Fibroblast of the aortic adventitia (primary cell): ENCODE measurements around the gene ZNF593OS. TPM values are rescaled to one million over a fixed set of nuclear protein-coding genes. Genes with fewer than 3 reads are reported as not detected.

Experiments used
- DNase-seq: peaks from one replicate; pipeline ENCODE4 v3.0.0-alpha.2; 2010; ENCODE audit warnings: low read depth
- H3K4me3 ChIP-seq: 2 replicates; pipeline ENCODE4 v1.5.1; 2011; ENCODE audit warnings: low read depth, mild to moderate bottlenecking, control low read depth, low read length, moderate library complexity
- total RNA-seq: library from RNA; depleted of rRNA; stranded (reverse); fragments of >200 nt; gene quantifications from 2 replicates; pipeline ENCODE4 v1.2.3, GENCODE V29; 2012; ENCODE audit warnings: low replicate concordance
- TF ChIP-seq, protein P1 (sequence below): IDR thresholded peaks from 2 replicates; pipeline ENCODE4 v1.5.1; 2011; ENCODE audit warnings: mild to moderate bottlenecking, low read length, control low read depth, inconsistent platforms; ENCODE audit not compliant: insufficient read depth

Gene ZNF593OS
- total RNA-seq, 1 donor: not detected

DNA sequence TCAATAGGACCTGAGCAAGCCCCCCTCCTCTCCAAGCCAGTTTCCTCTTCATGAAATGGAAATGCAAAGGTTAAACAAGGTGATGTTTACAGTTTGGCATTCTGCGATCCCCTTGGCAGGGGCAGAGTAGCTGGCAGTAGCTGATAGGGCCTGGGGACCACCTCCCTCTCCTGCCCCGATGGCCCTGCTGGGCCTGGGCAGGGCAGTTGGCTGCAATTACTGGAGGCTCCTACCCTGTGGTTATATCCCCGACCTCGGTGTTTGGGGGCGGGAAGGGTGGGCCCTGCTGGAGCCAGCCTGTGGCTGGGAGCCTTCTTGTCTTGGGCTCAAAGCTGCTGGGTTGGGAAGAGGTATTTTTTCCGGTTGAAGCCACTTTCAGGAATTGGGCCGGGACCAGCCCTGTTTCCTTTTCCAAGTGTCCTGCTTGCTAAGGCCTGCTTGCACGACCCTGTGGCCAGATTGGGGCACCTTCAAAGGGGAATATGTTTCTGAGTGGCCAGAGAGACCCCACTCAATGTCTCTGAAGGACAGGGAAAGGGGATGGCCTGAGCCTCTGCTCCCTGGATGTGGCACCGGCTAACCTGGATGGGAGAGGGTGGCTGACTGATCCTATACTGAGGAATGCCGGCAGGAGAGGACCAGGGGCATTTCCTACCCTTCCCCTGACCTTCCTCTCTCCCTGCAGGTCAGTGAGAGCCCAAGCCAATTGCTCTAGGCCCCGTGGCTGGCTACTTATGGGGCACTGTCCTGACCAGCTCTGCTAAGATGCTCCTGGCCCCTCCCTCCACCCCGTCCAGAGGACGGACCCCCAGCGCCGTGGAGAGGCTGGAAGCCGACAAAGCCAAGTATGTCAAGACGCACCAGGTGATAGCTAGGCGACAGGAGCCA lies 10.9 kb downstream of the ZNF593OS start:
- H3K4me3 ChIP-seq: no peak overlapping the region
- TF ChIP-seq, protein P1, sequence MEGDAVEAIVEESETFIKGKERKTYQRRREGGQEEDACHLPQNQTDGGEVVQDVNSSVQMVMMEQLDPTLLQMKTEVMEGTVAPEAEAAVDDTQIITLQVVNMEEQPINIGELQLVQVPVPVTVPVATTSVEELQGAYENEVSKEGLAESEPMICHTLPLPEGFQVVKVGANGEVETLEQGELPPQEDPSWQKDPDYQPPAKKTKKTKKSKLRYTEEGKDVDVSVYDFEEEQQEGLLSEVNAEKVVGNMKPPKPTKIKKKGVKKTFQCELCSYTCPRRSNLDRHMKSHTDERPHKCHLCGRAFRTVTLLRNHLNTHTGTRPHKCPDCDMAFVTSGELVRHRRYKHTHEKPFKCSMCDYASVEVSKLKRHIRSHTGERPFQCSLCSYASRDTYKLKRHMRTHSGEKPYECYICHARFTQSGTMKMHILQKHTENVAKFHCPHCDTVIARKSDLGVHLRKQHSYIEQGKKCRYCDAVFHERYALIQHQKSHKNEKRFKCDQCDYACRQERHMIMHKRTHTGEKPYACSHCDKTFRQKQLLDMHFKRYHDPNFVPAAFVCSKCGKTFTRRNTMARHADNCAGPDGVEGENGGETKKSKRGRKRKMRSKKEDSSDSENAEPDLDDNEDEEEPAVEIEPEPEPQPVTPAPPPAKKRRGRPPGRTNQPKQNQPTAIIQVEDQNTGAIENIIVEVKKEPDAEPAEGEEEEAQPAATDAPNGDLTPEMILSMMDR: no peak
- no peak for DNase-seq

DNA sequence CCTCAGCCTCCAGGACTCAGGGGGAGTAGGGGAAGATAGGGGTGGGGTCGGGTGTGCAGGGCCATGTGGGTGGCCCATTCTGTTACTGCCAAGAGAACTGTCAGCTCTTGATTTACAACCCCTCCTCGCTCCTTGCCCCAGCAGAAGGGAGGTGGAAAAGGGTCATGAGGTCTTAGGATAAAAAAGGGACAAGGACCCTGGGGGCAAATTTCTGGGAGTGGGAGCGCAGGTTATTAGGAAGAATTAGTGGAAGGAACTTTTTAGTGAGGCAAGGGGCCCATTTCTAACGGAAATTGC lies 11.9 kb downstream of the ZNF593OS start:
- TF ChIP-seq, protein P1: no peak
- no peak for DNase-seq

DNA sequence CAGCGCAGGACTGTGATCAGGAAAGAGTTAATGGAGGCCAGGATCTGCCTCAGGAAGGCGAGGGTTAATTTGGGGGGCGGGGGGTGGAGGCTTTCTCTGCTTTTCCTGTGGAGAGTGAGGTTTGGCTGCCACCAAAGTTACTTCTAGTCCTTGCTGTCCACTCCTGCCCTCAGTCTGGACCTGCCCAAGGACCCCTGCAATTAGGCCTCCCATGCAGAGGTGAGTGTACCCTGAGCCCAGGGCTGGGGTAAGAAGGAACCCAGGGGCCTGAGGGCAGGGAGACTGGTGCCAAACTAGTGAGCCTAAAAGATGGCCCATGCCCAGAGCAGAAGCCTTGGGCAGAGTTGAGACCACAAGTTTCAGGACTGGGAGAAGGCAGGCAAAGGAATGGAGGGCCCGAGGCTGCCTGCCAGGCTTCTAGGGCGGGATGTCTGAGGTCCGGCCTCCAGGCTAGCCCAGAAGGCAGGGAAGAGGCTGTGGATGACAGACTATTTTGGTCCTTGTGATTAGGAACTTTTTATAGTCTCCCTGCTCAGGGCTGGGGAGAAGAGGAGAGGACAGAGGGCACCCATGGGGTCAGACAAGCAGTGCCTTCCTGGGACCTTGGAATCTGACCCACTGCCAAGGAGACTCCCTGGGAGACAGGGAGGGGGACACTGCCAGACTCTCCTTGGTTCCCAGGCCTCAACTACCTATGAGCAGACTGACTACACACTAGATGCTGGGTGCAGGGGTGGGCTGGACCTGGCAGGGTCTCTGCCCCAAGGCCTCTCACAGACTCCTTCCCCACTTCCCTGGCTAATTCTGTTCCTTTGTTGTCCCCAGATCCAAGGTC lies 12.5 kb downstream of the ZNF593OS start, which contains the start of gene FAM110D:
FAM110D (plus strand) TSS at position 172 of the 835 bp plus-strand sequence. CDS start 2,213 bp downstream, outside the sequence.
- TF ChIP-seq, protein P1: no peak
- no peak for DNase-seq
- no peak within 1 kb of the TSS for H3K4me3 ChIP-seq

More for the DNA sequence above, 11.9 kb downstream of the ZNF593OS start:
- no peak overlapping the region for H3K4me3 ChIP-seq

DNA sequence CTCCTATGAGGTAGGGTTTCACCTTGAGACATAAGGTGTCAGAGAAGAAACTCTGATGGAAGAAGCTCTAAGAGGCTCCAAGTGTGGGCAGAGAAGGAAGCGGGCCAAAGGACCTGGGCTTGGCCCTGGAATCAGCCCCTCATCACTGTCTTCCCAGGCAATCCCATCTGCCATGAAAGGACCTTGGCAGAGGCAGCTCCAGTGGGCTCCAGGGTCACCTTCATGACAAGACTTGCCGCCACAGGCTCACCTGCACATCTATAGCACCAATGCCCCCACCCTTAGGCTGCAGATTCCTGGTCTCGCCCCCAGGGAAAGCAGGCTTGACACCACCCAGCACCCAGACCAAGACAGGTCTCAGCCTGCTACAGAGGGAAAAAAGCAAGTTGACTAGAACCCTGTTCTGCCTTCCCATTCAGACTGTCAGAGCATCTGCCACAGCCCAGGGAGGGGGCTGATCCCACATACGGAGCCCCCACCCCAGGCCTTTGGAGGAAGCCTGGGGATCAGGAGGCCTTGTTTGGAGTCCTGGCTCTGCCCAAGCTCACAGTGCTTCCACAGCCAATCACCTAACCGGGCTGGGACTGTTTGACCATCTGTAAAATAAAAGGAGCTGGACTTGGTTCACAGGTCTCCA lies 13.2 kb downstream of the ZNF593OS start:
- no peak overlapping the region for H3K4me3 ChIP-seq
- DNase-seq: no peak
- TF ChIP-seq, protein P1: no peak

DNA sequence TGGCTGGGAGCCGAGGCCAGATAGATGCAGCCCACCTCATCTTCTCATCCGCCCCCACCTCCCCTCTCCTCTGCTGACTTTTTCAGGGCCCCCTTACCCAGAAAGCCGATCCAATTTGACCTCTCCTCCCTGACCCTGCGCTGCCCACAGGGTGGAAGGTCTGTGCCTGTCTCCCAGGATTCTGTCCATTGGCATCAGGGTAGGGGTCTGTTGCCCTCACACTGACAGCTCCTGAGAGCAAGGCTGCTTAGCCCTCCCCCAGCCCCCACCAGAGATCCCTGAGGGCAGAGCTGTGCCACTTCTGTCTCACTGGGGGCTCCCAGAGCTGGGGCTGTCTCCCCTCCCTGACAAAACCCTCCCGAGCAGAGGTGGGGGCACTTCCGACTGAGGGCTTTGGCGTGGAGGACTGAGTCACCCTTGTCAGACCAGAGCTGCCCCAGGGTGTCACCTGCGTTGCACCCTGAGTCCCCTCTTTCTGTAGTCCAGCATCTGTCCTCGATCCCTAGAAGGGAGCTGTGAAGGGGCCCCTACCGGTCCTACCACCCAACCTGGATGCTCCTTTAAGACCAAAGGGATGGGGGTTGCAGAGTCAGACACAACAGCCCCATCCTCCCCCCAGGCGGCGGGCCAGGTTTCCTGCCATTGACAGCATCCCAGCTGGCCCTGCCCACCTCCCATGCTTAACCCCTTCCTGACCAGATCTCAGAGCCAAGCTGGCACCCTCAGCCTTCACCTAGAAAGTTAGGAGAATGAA lies 15.2 kb downstream of the ZNF593OS start:
- H3K4me3 ChIP-seq: no peak overlapping the region
- no peak for DNase-seq
- TF ChIP-seq, protein P1: no peak
